HEK293T (cell line): Measurements from ENCODE around the gene KRT6A.

Experiments used
- ELF4 ChIP-seq: fragments of 450-650 bp; IDR thresholded peaks from 2 replicates; pipeline ENCODE4 v1.6.1; 2017; ENCODE audit warnings: antibody characterized with exemption
- FOXK2 ChIP-seq: fragments of 450-650 bp; IDR thresholded peaks from 2 replicates; pipeline ENCODE4 v1.6.1; 2016; ENCODE audit warnings: mild to moderate bottlenecking
- SP1 ChIP-seq: fragments of 450-650 bp; IDR thresholded peaks from 2 replicates; pipeline ENCODE4 v1.6.1; 2017
- SUZ12 ChIP-seq: fragments of 450-650 bp; IDR thresholded peaks from 2 replicates; pipeline ENCODE4 v1.6.1; 2016; ENCODE audit warnings: mild to moderate bottlenecking
- TARDBP ChIP-seq: fragments of 450-650 bp; IDR thresholded peaks from 2 replicates; pipeline ENCODE4 v1.6.1; 2016
- ZNF384 ChIP-seq: fragments of 450-650 bp; IDR thresholded peaks from 2 replicates; pipeline ENCODE4 v1.6.1; 2016

GRCh38 chr12:52519826-52520662 is 27.0 kb upstream of the KRT6A start, which contains the start of gene KRT5:
- no peak for TF ChIP-seq SP1
- TF ChIP-seq FOXK2 = no peak
- no peak for TF ChIP-seq SUZ12
- TF ChIP-seq TARDBP = no peak
- TF ChIP-seq ZNF384 = no peak
- TF ChIP-seq ELF4 = no peak
